Uterus (tissue), 2 donors: ENCODE data around the gene EGLN2.

Source experiments
- CTCF ChIP-seq, 4 experiments: fragments of 200-600 bp in 2 of 4; fragments of 450-650 bp in 2 of 4; sonication (generic) in 2 of 4; IDR thresholded peaks; one replicate each; pipeline ENCODE4 v1.5.1; 2016 to 2019; ENCODE audit warnings: antibody characterized with exemption in 4 of 4, mild to moderate bottlenecking in 2 of 4, moderate library complexity in 1 of 4
- POLR2A ChIP-seq, 2 donors: fragments of 450-650 bp; IDR thresholded peaks; one replicate each; pipeline ENCODE4 v1.6.1; 2016; ENCODE audit warnings: antibody characterized with exemption in 2 of 2, mild to moderate bottlenecking in 1 of 2, moderate library complexity in 1 of 2

- TF ChIP-seq CTCF (IDR thresholded peaks at IDR 0.05) (no peak), POLR2A (IDR thresholded peaks at IDR 0.05) (no peak)
Observed at GRCh38 chr19:40803857-40804782, 5.1 kb downstream of the EGLN2 start.
